ENCODE measurements around the gene TIGD2.

The TIGD2 gene

DNA sequence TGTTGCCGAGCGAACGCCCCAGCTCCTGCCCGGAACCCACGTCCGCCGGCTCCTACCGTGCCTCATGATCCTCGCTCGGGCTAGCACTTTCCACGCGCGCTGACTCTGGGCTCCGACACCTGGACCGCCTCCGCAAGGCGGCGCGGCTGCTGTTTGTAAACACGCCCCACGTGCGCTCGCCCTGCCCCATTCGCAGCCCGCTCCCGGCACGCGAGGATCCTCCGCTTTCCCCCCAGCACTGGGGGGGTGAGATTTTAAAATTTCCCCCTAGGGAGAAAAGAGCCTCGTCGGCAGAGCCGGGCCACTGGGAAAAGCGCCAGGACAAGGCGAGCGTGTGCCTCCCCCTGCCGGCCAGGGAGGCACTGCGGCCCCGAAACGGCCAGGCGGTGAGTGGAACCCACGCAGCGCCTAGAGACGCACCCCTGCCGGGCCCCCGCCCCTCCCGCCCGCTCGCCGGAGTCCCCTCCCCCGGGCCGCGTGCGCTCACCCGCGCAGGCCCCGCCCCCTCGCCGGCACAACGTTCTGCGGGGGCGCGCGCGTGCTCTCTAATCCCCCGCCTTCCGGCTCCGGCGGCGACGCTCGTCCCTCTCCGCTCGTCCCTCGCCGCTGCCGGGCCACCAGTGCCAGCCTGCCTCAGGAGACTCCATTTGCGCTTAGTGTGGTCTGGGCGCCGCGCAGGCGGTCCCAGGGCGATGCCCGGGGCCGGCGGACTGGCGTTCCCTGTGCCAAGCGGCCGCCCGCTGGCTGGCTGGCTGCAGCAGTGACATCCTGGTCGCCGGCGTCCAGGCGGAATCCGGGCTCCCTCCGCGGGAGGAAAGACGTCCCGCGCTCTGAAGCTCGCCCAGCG is at the start of gene TIGD2:
Gene TIGD2, plus strand, starts transcription at position 548 of the 847 bp plus-strand sequence. CDS start 1,442 bp downstream, outside the sequence.
- DNase-seq, result peak; percentile 71 to 93

DNA sequence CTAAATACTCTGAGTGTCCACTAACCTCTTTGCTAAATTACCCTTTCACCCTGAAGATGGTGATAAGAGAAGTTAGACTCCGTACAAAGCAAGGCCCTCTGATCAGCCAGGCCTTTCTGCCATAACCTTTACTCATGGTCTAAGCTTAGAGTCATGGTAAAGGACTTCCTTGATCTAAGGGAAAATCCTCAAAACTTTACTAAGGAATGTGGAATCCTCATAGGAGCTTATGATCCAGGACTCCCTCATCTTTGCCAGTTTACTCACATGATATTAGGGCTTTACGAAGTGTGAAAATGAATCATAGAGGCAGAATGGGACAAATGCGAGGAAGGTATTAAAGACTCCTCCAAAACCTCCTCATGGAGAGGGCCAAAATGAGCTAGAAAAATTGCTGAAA is 46.5 kb upstream of the TIGD2 start:
- no peak for DNase-seq

DNA sequence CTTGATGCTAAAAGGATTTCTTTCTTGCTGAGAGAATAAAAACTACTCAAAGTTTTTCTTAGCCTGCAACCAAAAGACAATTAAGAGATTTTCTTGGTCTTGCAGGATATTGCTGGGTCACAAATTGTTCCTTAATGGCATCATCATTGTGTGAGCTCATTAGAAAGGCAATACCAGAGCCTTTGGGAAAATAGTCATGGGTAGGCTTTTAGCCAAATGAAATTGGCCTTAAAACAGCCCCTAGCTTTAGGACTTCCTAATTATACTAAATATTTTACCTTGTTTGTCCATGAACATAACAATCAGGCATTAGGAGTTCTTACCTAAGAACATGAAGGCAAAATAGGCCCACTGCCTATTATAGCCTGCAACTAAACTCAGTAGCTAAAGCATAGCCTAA is 43.9 kb upstream of the TIGD2 start:
- DNase-seq, result no peak

DNA sequence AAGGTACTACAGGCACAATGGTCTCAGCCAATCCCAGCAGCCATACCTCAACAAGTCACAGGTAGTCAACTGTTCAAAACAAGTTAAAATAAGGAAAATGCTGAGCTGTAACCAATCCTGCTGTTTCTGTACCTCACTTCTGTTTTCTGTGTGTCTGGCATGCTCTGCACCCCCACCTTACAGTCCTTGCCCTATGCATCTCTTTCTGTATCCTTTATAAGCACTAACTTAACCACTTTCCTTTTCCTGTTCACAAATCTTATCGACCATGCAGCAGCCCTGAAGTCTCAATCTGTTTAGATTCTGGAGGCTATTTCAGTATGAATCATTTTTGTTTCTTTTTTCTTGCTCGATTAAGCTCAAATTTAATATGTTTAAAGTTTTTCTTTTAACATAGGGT is 41.9 kb upstream of the TIGD2 start:
- no peak for DNase-seq

DNA sequence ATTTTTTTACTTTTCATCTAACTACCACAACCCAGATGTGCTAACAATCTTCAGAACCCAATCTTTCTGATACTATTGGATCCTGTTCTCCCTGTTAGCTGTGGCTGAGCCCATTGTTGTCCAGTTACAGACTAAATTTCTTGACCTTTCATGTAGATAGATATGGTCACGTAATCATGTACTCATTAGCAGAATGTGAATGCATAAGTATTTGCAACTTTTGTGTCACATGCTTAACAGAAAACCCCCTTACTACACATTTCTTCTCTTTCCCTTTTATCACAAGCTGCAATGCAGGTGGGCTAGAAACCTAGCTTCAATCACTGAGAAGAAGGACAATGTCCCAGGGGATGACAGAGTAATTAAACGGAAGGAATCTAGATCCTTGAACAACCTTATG is 41.3 kb upstream of the TIGD2 start:
- DNase-seq, result no peak

DNA sequence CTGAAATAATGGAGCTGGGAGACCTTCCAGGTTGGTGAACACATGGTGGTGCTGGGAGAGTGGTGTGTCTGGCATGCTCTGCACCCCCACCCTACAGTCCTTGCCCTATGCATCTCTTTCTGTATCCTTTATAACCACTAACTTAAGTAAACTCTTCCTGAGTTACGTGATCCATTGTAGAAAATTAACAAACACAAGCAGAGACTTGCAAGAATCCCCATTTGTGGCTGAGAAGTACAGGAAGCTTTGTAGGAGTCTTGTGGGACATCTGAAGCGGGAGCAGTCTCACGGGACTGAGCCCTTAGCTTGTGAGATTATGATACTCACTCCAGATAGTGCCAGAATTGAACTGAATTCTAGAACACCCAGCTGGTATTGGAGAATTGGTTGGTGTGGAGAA is 40.0 kb upstream of the TIGD2 start:
- DNase-seq, result no peak

DNA sequence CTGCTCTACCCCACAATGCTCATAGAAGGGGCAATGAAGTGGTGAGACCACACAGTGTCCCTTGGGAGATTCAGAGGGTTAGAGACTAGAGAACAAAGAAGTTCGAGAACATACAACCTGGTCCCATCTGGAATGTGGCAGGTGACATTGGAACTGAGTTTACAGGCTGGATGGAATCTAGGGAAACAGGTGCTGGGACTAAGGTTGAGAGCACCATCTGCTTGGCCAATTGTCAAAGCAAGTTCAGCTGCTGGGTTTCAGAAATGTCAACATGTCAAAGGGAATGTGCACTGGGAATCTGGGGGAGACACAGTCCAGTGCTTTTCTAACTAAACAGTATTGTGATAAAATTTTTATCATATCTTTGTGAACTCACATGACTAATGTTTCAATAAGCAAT is 38.4 kb upstream of the TIGD2 start:
- DNase-seq, result no peak

DNA sequence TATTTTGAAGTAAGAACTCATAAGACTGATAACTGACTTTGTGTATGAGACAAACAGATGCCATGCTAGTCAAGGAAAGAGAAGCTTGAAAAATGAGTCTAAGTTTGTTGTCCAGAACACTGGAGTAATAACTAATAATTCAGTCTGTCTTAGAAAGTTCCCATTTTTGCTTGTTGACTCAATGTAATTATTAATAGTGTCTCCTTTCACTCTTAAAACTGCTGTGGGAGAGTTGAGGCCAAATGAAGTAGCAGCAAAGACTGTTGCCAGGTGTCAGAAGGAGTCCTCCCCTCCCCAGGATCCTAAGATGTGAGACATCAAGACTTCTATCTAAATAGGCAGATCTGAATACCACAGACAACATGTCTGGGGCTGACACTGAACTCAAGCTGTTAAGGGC is 33.6 kb upstream of the TIGD2 start:
- DNase-seq, result no peak

DNA sequence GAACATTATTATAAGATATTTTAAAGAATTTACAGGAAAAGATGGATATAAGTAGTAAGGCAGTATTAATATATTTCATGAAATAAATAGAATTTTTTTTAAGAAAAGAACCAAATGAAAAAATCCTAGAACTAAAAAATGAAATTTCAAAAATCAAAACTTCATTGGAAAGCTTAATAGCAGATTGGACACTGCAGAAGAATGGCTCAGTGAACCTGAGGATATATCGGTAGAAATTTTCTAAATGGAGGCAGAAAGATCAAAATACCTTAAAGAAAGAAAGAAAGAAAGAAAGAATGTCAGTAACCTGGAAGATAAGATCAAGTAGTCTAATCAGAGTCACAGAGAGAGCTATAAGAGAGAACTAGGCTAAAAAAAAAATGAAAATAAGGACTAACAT is 33.0 kb upstream of the TIGD2 start:
- no peak for DNase-seq

DNA sequence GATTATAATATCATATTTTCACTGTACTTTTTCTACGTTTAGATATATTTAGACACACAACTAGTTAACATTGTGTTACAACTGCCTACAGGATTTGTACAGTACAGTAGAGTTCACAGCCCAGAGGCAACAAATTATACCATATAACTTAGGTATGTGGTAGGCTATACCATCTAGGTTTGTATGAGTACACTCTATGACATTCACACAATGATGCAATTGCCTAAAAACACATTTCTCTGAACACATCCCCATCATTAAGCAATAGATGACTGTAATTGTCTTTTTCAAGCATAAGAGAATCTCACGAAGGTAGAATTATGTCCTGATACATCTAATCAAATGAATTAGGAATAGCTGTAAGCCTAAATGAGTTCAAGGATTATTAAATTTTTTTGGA is 12.3 kb upstream of the TIGD2 start:
- no peak for DNase-seq

DNA sequence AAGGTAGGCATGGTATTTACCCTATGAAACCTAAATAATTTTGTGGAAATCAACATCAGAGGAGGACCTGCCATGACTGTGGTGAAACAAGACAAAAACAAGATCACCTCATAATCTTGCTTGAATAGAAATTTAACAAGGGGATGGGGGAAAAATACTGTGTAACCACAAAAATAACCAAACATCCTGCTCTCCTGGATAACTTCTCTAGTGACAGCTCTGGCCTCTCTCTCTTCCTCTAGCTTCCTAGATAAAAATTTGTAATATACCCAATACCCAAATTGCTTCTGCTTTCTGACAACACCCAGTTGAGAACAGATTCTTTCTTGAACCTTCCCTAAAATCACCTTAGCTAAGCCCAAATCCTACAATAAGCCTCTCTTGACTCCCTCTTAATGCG is 11.9 kb upstream of the TIGD2 start:
- DNase-seq, result no peak

DNA sequence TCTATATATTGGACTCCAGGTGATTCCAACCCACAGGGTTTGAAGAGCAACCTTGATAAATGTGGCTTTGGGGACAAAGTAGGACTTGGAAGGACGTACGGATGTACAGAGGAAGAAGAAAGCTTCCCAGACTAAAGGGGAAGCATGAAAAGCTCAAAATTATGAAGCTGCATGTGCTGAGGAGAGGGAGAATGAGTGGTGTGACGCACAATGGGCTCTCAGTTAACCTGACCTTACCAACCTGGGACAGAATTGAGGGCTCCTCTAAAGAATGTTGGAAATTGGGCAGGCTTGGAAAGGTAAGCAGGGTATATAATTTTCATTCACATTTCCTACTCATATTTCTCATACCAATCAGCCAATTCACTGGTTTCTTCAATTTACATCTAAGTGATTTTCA is 10.5 kb upstream of the TIGD2 start:
- no peak for DNase-seq

DNA sequence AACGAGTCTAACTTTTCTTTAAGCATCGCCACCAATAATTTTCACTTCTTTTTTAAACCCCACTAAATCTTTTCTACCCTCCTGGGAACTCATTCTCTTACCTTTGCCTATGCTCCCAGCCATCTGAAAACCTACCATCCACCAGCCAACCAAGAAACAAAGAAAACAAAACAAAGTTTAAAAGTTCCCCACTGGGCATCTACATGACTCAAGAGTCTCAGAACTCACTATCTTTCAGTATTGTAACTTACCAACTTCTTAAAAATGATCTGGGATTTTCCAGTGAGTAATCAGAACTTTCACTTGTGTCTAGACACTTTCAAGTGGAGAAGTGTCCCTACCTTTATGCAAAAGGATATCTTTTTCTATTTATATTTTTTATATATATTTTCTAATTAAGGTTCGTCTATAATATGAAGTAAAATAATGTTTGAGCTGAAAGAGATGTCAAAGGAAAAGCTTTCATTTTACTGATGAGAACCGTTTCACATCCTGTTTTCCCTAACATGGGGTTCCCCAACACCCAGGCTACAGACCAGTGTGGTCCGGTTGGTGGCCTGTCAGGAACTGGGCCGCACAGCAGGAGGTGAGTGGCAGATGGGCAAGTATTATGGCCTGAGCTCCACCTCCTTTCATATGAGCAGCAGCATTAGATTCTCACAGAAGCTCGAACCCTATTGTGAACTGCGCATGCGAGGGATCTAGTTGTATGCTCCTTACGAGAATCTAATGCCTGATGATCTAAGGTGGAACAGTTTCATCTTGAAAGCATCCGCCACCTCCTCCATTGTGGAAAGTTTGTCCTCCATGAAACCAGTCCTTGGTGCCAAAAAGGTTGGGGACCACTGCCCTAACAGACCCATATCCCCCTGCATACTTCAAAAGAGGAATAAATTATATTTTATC is 9.8 kb upstream of the TIGD2 start:
- DNase-seq, result no peak

DNA sequence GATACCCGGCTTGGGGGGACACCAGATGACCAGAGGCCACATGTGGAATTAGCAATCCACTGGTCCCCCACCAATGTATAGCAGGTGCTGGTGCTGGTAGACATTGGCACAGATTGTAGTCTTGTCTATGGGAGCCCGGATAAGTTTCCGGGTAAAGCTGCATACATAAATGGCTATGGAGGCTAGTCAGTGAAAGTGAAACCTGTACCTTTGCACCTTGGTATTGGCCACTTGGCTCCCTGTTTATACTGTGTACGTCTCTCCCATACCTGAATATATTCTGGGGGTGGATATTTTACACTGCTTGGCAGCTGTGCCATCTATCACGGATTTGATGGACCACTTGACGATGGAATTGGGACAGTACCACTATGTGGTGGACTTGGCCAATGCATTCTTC is 5.6 kb upstream of the TIGD2 start:
- DNase-seq, result no peak

DNA sequence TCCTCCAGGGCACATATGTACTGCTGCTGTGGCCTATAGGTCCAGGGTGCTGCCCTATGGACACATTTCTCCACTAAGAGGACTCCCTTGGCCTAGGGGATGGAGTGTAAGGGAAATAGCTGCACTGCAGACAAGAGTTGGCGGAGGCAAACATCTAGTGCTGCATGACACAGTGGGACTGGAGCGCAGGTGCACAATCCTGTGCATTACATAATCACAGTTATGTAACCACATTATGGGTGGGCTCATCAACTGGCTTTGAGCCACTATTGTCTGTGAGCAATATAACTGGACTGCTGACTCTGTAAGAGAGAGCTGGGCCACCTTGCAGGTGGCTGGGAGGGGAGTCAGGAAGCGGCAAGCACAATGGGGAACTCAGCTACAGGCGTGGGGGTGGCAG is 3.2 kb upstream of the TIGD2 start:
- no peak for DNase-seq

DNA sequence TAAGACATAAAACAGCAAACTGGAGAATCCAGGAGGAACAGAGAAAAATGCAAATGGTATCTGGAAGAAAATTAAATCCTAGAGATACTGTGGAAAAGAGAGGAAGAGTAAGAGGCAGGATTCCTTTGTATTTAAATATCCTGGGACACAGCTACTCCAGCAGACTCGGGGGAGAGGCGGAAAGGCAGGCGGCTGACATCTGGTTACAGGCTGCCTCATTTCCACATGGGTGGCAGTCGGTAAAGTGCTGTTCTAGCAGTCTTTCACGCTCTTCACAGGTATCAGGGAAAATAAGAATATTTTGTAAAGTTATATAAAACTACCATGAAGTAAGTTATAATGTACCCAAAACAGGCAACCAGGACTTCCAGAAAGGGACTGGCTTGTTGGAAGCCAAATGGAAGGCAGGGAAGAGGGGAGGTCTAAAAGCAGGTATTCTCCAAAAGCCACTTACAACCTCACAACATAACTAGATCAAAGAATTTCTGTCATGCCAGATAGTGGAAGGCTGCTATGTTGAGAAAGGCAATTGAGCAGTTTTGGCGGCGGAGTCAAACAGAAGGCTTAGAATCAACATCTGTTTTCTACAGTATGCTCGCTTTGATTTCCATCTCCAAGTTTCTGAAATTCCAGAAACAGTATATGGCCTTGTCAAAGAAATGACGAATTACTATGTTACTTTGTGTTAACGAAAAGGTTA is 1.3 kb upstream of the TIGD2 start:
- DNase-seq, result peak in 1 of 2 experiments; percentile 26

DNA sequence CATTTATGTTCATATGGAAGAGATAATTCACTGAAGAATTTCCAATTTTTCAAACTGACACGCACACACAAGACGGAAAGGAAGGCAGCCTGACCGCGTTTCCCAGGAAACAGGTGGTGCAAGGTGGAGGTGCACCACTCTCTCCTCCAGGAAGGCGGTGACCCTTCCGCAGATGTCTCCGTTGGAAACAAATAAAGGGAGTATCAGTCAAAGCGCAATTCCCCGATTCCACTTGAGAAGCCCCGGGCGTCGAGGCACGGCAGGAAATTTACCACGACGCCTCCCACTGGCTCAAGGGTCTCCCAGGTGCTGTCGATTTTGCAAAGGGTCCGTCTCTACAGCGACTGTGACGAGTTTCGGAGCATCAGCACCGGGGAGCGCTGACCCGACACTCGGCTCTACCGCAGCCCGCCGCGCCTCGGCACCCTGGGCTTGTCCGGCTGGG is 770 bp upstream of the TIGD2 start:
- no peak for DNase-seq

DNA sequence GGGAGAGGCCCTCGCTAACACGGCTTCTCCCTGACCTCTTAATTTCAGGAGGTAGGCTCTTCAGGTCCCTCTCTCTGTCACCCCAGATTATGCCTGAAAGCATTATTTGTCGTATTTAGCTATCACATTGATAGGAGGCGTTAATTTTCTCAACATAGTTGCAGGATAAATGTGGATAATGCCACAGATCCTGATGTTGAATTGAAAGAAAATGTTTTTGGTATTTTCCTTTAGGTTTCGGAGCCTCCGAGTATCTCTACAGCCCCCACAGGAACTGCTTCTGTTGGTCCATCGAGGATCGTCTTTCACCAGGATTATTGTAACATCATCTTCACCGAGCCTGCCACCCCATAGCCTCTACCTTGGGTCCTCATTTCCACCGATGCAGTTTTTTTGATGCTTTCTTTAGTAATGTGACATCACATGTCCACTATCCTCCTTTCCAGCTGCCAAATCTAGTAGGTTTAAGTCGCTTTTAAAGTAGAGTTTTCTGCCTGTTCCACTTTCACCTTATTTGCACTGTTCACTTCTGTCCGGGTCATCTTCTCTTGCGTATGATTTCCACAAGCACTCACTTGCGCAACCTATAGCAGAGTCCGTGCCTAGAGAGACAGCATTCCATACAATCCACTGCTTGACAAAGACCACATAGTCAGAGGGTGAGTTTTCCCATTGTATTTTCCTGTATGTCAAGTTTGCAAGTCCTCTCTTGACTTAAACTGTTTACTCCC is 665 bp downstream of the TIGD2 start:
- DNase-seq, result no peak

DNA sequence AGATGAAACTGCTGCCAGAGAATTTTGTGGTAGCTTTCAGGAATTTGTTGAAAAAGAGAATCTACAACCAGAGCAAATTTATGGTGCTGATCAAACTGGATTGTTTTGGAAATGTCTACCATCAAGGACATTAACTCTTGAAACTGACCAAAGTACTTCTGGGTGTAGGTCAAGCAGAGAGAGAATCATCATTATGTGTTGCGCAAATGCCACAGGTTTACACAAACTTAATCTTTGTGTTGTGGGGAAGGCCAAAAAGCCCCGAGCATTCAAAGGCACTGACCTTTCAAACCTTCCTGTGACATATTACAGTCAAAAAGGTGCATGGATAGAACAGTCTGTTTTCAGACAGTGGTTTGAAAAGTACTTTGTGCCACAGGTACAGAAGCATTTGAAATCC is 2.1 kb downstream of the TIGD2 start:
- DNase-seq, result no peak

DNA sequence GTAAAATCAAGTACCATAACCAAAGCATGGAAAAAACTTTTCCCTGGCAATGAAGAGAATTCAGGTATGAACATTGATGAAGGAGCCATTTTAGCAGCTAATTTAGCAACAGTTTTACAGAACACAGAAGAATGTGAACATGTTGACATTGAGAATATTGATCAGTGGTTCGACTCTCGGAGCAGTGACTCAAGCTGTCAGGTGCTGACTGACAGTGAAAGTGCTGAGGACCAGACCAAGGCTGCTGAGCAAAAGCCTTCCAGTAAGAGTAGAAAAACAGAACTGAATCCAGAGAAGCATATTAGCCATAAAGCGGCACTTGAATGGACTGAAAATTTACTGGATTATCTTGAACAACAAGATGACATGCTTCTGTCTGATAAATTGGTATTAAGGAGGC is 2.8 kb downstream of the TIGD2 start:
- no peak for DNase-seq

DNA sequence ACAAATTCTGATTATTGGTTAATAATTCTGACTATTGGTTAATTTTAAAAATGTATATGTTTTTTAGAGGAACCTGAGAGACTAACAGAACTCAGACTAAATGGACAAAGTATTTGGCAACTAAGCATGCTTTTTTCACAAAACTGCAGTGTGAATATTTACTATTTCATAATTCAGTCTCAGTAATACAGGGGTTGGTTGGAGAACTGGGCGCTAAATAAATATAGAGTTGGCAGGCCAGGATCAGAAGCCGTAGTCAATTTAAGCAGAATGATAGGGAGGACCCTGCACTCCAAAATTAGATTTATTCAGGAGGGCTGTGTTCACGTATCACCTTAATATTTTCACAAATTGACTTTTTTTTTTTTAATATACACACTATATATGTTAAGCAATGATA is 5.8 kb downstream of the TIGD2 start:
- DNase-seq, result no peak

DNA sequence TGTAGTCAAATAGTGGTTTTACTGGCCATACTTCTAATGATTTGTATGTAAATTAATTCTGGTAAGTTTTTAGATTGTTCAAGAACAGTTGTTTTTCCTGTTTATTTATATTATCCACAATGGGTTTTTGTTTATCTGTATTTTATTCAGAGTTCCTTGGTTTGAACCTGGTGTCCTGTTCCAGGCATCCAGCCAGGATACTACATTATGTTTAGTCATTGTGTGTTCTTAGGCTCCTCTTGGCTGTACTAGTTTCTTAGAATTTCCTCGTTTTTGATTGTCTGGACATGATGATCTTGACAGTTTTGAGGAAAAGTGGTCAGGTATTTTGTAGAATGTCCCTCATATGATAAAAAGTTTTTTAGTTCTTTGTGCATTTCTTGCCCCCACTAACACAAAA is 7.8 kb downstream of the TIGD2 start:
- no peak for DNase-seq

DNA sequence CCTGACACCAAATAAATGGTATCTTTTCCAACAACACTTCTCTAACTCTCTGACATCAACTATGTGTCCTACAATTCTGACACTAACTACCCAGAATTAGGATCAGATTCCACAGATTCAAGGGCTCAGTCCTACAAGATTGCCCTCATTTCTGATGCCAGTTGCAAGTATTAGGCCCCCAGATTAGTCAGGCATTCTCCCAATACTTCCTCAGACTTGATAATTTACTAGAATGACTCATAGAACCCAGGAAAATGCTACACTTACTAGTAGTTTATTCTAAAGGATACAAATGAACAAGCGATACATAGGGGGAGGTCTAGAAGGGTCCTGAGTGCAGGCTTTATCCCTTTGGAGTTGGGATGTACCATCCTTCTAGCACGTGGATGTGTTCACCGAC is 8.5 kb downstream of the TIGD2 start:
- no peak for DNase-seq
